ENCODE data around the gene MUC3A. TPM values are rescaled to one million over a fixed set of nuclear protein-coding genes. Genes with fewer than 3 reads are reported as not detected.
"Not testable (repeated sequence)": the region's sequence is repeated elsewhere in the genome, so short reads cannot be mapped to it uniquely, and the experiment has no call there.

MUC3A gene
- total RNA-seq: 10 to 100 TPM; 28.8 to 46.0 TPM

- no peaks in the 10 kb centered on the region for H3K36me3 ChIP-seq
- H3K9me3 ChIP-seq: no peaks in the 10 kb centered on the region
- no peak within 1 kb of the TSS for H3K4me3 ChIP-seq
- no peaks in the 10 kb centered on the region for H3K4me1 ChIP-seq (replicated peaks)
- no peak for DNase-seq (ENCODE audit: low spot score)
- H3K27me3 ChIP-seq (replicated peaks; ENCODE audit: insufficient read depth): peaks cover 9% of the 10 kb centered on the region
- no peak within 1 kb of the TSS for H3K27ac ChIP-seq
- intact Hi-C loops (cut with DNase I): no loop called here
- WGBS: 40% methylated on average over 24 of the region's 24 CpGs
- TF ChIP-seq POLR2AphosphoS5 (IDR thresholded peaks at IDR 0.05) (no peak), CTCF (IDR thresholded peaks at IDR 0.05) (no peak), POLR2A (IDR thresholded peaks at IDR 0.05) (no peak)
Observed at GRCh38 chr7:100949227-100949932, at the start of gene MUC3A. Gene MUC3A (plus strand): TSS chr7:100949534. CDS start chr7:100949625, 91 bp downstream.

- Histone ChIP-seq H3K4me3 (no peak overlapping the region), H3K9me3 (no peaks in the 10 kb centered on the region), H3K27me3 (replicated peaks; ENCODE audit: insufficient read depth) (no peaks in the 10 kb centered on the region), H3K4me1 (replicated peaks) (no peaks in the 10 kb centered on the region), H3K27ac (no peak overlapping the region), H3K36me3 (no peaks in the 10 kb centered on the region)
- TF ChIP-seq CTCF (IDR thresholded peaks at IDR 0.05) (no peak), POLR2AphosphoS5 (IDR thresholded peaks at IDR 0.05) (no peak), POLR2A (IDR thresholded peaks at IDR 0.05) (no peak)
- 78% methylated on average over 2 of the region's 2 CpGs for WGBS
- intact Hi-C loops (cut with DNase I): no loop called here
- DNase-seq (ENCODE audit: low spot score): no peak
Observed at GRCh38 chr7:100900978-100901377, 48.4 kb upstream of the MUC3A start.

- H3K4me1 ChIP-seq (replicated peaks): no peaks in the 10 kb centered on the region
- no peaks in the 10 kb centered on the region for H3K27me3 ChIP-seq (replicated peaks; ENCODE audit: insufficient read depth)
- no peak for DNase-seq (ENCODE audit: low spot score)
- TF ChIP-seq POLR2AphosphoS5 (IDR thresholded peaks at IDR 0.05): no peak
- TF ChIP-seq CTCF (IDR thresholded peaks at IDR 0.05): no peak
- TF ChIP-seq POLR2A (IDR thresholded peaks at IDR 0.05): no peak
- H3K36me3 ChIP-seq: no peaks in the 10 kb centered on the region
- WGBS: 73% methylated on average over 5 of the region's 5 CpGs
- no peaks in the 10 kb centered on the region for H3K9me3 ChIP-seq
- intact Hi-C loops (cut with DNase I): no loop called here
- H3K4me3 ChIP-seq: no peak overlapping the region
- no peak overlapping the region for H3K27ac ChIP-seq
Observed at GRCh38 chr7:100901921-100902332, 47.4 kb upstream of the MUC3A start.

GRCh38 chr7:100902638-100903037 lies 46.7 kb upstream of the MUC3A start:
- DNase-seq (ENCODE audit: low spot score): no peak
- intact Hi-C loops (cut with DNase I): no loop called here
- no peak overlapping the region for H3K27ac ChIP-seq
- H3K9me3 ChIP-seq: no peaks in the 10 kb centered on the region
- TF ChIP-seq CTCF (IDR thresholded peaks at IDR 0.05) (no peak), POLR2A (IDR thresholded peaks at IDR 0.05) (no peak), POLR2AphosphoS5 (IDR thresholded peaks at IDR 0.05) (no peak)
- H3K4me3 ChIP-seq: no peak overlapping the region
- no peaks in the 10 kb centered on the region for H3K4me1 ChIP-seq (replicated peaks)
- H3K27me3 ChIP-seq (replicated peaks; ENCODE audit: insufficient read depth): no peaks in the 10 kb centered on the region
- 86% methylated on average over 7 of the region's 7 CpGs for WGBS
- no peaks in the 10 kb centered on the region for H3K36me3 ChIP-seq

- no peaks in the 10 kb centered on the region for H3K36me3 ChIP-seq
- WGBS: 96% methylated on average over 5 of the region's 5 CpGs
- TF ChIP-seq POLR2A (IDR thresholded peaks at IDR 0.05) (no peak), POLR2AphosphoS5 (IDR thresholded peaks at IDR 0.05) (no peak), CTCF (IDR thresholded peaks at IDR 0.05) (no peak)
- no peaks in the 10 kb centered on the region for H3K4me1 ChIP-seq (replicated peaks)
- no peaks in the 10 kb centered on the region for H3K9me3 ChIP-seq
- no peak overlapping the region for H3K4me3 ChIP-seq
- no peak for DNase-seq (ENCODE audit: low spot score)
- intact Hi-C loops (cut with DNase I): no loop called here
- no peak overlapping the region for H3K27ac ChIP-seq
- H3K27me3 ChIP-seq (replicated peaks; ENCODE audit: insufficient read depth): no peaks in the 10 kb centered on the region
Observed at GRCh38 chr7:100908512-100908911, 40.8 kb upstream of the MUC3A start.

- WGBS: 81% methylated on average over 7 of the region's 7 CpGs
- DNase-seq (ENCODE audit: low spot score): not testable (repeated sequence)
Observed at GRCh38 chr7:100910443-100910842, 38.9 kb upstream of the MUC3A start.

More at GRCh38 chr7:100910443-100910842, 38.9 kb upstream of the MUC3A start:
- H3K36me3 ChIP-seq; H3K27ac ChIP-seq; H3K4me1 ChIP-seq (replicated peaks); H3K9me3 ChIP-seq; intact Hi-C loops (cut with DNase I); H3K4me3 ChIP-seq; H3K27me3 ChIP-seq (replicated peaks; ENCODE audit: insufficient read depth): not testable (repeated sequence)

Data from prostate gland (tissue), 2 donors.